ENCODE results near the gene MYL7. TPM values are rescaled to one million over a fixed set of nuclear protein-coding genes. Genes with fewer than 3 reads are reported as not detected.
"Not testable (repeated sequence)": the region's sequence is repeated elsewhere in the genome, so short reads cannot be mapped to it uniquely, and the experiment has no call there.

MYL7 gene
- total and polyA plus RNA-seq, 2 donors = 1.9 to 2.7 TPM

GRCh38 chr7:44139311-44140010 lies 1.7 kb downstream of the MYL7 start:
- Histone ChIP-seq H3K27ac (ENCODE audit: low read depth) (no peak overlapping the region), H3K36me3 (ENCODE audit: insufficient read depth) (no peaks in the 10 kb centered on the region), H3K4me3 (ENCODE audit: low read depth, low read length) (no peak overlapping the region), H3K4me1 (ENCODE audit: insufficient read depth) (no peaks in the 10 kb centered on the region)
- 91% methylated on average over 14 of the region's 14 CpGs for WGBS
- DNase-seq (ENCODE audit: extremely low spot score) = no peak

DNA sequence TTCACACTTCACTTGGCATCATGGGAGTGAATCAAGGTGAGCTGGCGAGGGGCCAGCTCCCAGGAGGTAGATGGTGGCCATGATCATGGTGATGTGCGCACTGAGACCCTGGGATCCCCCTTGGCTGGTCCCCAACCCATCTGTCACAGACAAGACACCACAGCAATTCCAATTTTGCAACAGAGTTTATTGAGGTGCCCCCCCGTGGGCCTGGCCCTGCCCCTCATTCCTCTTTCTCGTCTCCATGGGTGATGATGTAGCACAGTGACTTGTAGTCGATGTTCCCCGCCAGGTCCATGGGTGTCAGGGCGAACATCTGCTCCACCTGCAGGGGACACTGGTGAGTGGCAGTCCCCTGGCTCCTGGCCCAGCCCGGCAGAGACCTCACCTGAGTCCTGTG lies 2.4 kb downstream of the MYL7 start:
- no peak for DNase-seq (ENCODE audit: extremely low spot score)
- Histone ChIP-seq H3K27ac (ENCODE audit: low read depth) (no peak overlapping the region), H3K36me3 (ENCODE audit: insufficient read depth) (no peaks in the 10 kb centered on the region), H3K4me1 (ENCODE audit: insufficient read depth) (no peaks in the 10 kb centered on the region), H3K4me3 (ENCODE audit: low read depth, low read length) (no peak overlapping the region)
- 79% methylated on average over 8 of the region's 8 CpGs for WGBS

GRCh38 chr7:44136731-44137130 lies 4.4 kb downstream of the MYL7 start:
- WGBS = 87% methylated on average over 5 of the region's 5 CpGs

DNA sequence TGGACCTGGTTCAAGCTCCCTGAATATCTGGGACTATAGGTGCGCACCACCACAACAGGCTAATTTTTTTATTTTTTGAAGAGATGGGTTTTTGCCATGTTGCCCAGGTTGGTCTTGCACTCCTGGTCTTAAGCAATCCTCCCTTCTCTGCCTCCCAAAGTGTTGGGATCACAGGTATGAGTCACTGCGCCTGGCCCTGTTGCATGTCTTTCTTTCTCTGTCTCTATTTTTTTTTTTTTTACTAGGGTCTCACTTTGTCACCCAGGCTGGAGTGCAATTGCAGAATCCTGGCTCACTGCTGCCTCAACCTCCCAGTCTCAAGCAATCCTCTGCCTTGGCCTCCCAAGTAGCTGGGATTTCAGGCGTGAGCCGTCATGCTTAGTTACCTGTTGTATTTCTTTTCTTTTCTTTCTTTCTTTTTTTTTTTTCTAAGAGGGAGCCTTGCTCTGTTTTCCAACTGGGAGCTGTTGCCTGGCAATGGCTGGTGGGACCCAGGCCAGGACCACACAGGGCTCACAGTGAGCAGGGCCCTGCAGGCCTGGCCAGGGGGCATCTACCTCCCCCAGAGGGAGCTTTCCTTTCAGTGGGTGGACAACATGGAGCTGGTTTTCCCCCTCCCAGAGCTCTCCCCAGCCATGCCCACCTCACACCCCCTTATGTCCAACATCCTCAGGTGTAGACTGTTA lies 6.0 kb downstream of the MYL7 start:
- WGBS = 87% methylated on average over 4 of the region's 4 CpGs
- Histone ChIP-seq H3K36me3 (ENCODE audit: insufficient read depth) (no peaks in the 10 kb centered on the region), H3K4me1 (ENCODE audit: insufficient read depth) (no peaks in the 10 kb centered on the region), H3K27ac (ENCODE audit: low read depth) (no peak overlapping the region), H3K4me3 (ENCODE audit: low read depth, low read length) (no peak overlapping the region)
- DNase-seq (ENCODE audit: extremely low spot score) = no peak

More at GRCh38 chr7:44136731-44137130, 4.4 kb downstream of the MYL7 start:
- H3K4me3 ChIP-seq (ENCODE audit: low read depth, low read length) = no peak overlapping the region
- no peaks in the 10 kb centered on the region for H3K4me1 ChIP-seq (ENCODE audit: insufficient read depth)
- no peaks in the 10 kb centered on the region for H3K36me3 ChIP-seq (ENCODE audit: insufficient read depth)
- no peak overlapping the region for H3K27ac ChIP-seq (ENCODE audit: low read depth)
- no peak for DNase-seq (ENCODE audit: extremely low spot score)

DNA sequence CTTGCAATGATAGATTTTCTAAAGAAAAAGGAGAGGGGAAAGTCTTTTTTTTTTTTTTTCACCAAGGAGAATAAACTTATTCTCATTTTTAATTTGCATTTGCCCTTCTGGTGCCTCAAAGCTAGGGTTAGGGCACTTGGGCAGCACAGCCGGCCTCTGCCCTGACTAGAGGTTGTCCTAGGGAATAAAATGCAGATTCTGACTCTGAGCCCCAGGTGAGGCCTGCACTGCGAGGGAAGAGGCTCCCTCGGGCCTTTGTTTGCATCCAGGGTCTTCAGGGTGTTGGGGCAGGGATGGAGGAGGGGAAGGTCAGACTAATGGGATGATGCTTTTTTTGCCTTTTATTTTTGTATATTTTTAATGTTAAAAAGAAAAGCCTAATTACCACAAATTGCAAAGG lies 7.8 kb downstream of the MYL7 start:
- DNase-seq (ENCODE audit: extremely low spot score) = no peak
- Histone ChIP-seq H3K27ac (ENCODE audit: low read depth) (no peak overlapping the region), H3K36me3 (ENCODE audit: insufficient read depth) (no peaks in the 10 kb centered on the region), H3K4me1 (ENCODE audit: insufficient read depth) (no peaks in the 10 kb centered on the region), H3K4me3 (ENCODE audit: low read depth, low read length) (no peak overlapping the region)
- WGBS = 75% methylated on average over 3 of the region's 3 CpGs

DNA sequence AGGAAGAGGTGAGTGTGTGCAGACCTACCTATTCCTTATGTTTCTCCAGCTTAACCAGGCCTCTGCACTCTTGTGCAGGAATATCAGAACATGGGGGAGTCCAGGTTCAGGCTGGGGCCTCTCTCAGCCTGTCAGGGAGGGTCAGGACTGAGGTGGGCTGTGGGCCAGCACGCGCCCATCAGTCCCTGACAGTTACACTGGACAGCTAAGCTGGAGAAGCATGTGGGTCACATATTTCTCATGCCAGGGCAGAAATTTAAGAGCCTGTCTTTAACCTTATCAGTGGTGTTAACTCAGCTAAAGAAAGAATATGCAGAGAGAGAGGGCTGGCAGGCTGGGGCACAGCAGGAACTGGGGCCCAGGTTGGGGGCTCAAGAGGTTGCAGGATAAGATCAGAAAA lies 9.1 kb downstream of the MYL7 start:
- no peak overlapping the region for H3K4me3 ChIP-seq (ENCODE audit: low read depth, low read length)
- 47% methylated on average over 2 of the region's 2 CpGs for WGBS
- no peaks in the 10 kb centered on the region for H3K36me3 ChIP-seq (ENCODE audit: insufficient read depth)
- no peak for DNase-seq (ENCODE audit: extremely low spot score)
- no peak overlapping the region for H3K27ac ChIP-seq (ENCODE audit: low read depth)
- no peaks in the 10 kb centered on the region for H3K4me1 ChIP-seq (ENCODE audit: insufficient read depth)

DNA sequence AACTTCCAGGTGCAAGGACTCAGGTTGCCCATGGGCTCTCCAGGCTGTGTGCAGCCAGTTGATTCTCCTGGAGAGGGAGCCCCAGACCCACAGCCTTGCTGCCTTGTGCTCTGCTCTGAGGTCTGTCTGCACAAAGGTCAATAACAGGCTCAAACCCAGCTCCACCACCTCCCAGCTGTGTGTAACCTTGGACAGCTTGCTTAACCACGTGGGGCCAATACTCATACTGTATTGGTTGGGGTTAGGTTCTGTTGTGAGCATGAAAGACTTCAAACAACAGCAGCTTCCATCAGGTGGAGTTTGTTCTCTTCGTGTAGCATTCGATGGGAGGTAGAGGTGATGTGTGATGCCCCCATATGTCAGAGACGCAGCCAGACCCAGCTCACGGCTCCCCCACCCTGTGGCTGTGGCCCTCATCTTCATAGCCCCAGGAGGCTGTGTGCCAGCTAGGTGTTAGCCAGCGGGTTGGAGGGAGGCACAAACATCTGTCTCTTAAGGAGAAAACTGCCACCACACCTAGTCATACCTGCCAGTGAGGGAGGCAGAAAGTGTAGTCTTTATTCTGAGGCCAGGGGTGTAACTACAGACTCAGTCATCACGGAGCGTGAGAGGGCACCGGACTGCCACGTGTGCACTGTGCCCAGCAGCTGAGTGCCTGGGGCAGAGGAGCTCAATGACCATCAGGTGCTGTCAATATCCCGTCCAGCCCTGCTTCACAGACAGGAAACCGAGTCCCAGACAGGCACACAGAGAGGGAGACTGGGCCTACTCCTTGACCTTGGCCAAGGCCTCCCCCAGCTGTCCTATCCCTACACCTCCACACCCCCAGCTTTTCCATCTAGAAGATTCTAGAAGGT lies 9.7 kb downstream of the MYL7 start:
- no peaks in the 10 kb centered on the region for H3K36me3 ChIP-seq (ENCODE audit: insufficient read depth)
- H3K4me1 ChIP-seq (ENCODE audit: insufficient read depth) = no peaks in the 10 kb centered on the region
- no peak for DNase-seq (ENCODE audit: extremely low spot score)
- H3K27ac ChIP-seq (ENCODE audit: low read depth) = no peak overlapping the region
- WGBS = 74% methylated on average over 12 of the region's 12 CpGs
- no peak overlapping the region for H3K4me3 ChIP-seq (ENCODE audit: low read depth, low read length)

- Histone ChIP-seq H3K4me3 (ENCODE audit: low read depth, low read length) (no peak overlapping the region), H3K27ac (ENCODE audit: low read depth) (no peak overlapping the region), H3K36me3 (ENCODE audit: insufficient read depth) (no peaks in the 10 kb centered on the region), H3K4me1 (ENCODE audit: insufficient read depth) (no peaks in the 10 kb centered on the region)
- DNase-seq (ENCODE audit: extremely low spot score) = no peak
- 80% methylated on average over 6 of the region's 6 CpGs for WGBS
These were observed 12.2 kb downstream of the MYL7 start for GRCh38 chr7:44128721-44129582.

DNA sequence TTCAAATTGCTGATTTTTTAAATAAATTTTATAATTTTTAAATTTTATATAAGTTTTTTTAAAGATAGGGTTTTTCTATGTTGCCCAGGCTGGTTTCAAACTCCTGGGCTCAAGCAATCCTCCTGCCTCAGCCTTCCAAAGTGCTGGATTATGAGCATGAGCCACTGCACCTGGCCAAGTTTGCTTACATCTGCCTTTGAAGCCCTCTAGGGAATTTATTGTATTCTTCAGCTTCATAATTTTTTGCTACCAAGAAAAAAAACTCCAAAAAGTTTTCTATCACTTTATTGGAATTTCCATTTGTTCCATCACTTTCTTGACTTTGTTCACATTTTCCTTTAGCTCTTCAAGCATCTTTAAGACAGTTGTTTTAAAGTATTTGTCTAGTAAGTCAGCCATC lies 14.0 kb downstream of the MYL7 start:
- no peaks in the 10 kb centered on the region for H3K4me1 ChIP-seq (ENCODE audit: insufficient read depth)
- no peak overlapping the region for H3K27ac ChIP-seq (ENCODE audit: low read depth)
- H3K36me3 ChIP-seq (ENCODE audit: insufficient read depth) = no peaks in the 10 kb centered on the region
- H3K4me3 ChIP-seq (ENCODE audit: low read depth, low read length) = no peak overlapping the region
- no peak for DNase-seq (ENCODE audit: extremely low spot score)

- WGBS = 91% methylated on average over 4 of the region's 4 CpGs
- not testable (repeated sequence) for H3K4me3 ChIP-seq (ENCODE audit: low read depth, low read length)
These were observed 14.6 kb downstream of the MYL7 start for GRCh38 chr7:44126574-44126973.

DNA sequence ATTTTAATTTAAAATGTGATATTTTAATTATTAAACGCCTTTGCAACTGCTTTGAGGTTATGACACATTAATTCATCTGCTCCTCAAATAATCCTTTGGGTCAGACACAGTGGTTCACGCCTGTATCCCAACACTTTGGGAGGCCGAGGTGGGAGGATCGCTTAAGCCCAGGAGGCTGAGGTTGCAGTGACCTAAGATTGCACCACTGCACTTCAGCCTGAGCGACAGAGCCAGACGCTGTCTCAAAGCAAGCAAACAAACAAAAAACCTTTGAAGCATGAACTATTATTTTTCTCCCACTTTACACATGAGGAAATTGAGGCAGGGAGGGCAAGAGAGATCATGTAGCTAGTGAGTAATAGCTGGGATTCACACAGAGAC lies 16.3 kb downstream of the MYL7 start:
- H3K36me3 ChIP-seq (ENCODE audit: insufficient read depth) = no peaks in the 10 kb centered on the region
- H3K4me3 ChIP-seq (ENCODE audit: low read depth, low read length) = no peak overlapping the region
- no peak overlapping the region for H3K27ac ChIP-seq (ENCODE audit: low read depth)
- no peak for DNase-seq (ENCODE audit: extremely low spot score)
- H3K4me1 ChIP-seq (ENCODE audit: insufficient read depth) = no peaks in the 10 kb centered on the region
- WGBS = 95% methylated on average over 6 of the region's 6 CpGs

More at GRCh38 chr7:44126574-44126973, 14.6 kb downstream of the MYL7 start:
- H3K36me3 ChIP-seq (ENCODE audit: insufficient read depth); H3K27ac ChIP-seq (ENCODE audit: low read depth); H3K4me1 ChIP-seq (ENCODE audit: insufficient read depth); DNase-seq (ENCODE audit: extremely low spot score): not testable (repeated sequence)

DNA sequence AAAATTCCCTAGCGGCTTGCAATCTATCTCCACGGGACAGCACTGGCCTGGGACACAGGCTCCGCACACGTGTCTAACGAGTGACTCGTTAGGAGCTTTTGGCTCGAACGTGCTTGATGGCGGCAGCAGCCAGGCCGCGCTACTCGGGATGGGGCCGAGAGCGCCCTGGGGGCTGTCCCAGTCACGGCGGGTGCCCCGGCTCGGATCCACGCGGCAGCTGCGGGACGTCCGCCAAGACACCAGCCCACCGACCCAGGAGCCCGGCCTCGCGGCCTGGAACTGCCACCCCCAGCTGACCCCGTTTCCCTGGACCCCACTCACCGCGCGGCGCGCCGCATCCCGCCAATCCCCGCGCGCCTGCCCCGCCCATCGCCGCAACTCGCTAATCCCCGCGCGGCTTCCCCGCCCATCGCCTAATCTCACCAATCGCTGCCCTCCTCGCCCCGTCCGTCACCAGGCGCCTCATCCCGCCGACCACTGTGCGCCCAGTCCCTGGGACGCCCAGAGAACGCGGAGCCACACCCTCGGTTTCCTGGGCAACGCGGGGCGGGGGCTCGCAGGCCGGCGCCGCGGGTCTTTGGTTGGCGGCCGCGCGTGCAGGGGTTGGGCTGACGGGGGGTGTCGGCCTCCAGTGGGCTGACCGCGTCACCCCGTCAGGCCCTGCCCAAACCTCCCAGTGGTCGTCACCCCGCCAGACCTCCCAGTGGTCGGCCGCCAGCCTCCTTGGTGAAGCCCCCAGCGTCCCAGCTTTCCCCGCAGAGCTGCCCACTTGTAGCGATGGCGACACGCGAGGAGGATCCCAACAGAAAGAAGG lies 17.7 kb downstream of the MYL7 start, which contains the start of gene POLD2:
Gene POLD2 (minus strand): TSS at position 359 of the 814 bp plus-strand sequence. CDS start 1,495 bp downstream, outside the sequence.
- Histone ChIP-seq H3K4me3 (ENCODE audit: low read depth, low read length) (peak within 1 kb of the TSS; percentile 61), H3K36me3 (ENCODE audit: insufficient read depth) (no peaks in the 10 kb centered on the region), H3K27ac (ENCODE audit: low read depth) (peak within 1 kb of the TSS; percentile 71), H3K4me1 (ENCODE audit: insufficient read depth) (no peaks in the 10 kb centered on the region)
- under 1% methylated on average over 86 of the region's 86 CpGs for WGBS
- peak; percentile 95 for DNase-seq (ENCODE audit: extremely low spot score)
